Stimulated activated CD8-positive, alpha-beta memory T cell treated with anti-CD3 and anti-CD28 coated beads, Interleukin-7, amount 100 ng/mL, for 48 hours (primary cell): ENCODE data around the gene PPA2.
A peak's percentile ranks its signal among the peaks of the same experiment; 100 is the strongest.
"Not testable (repeated sequence)": the region's sequence is repeated elsewhere in the genome, so short reads cannot be mapped to it uniquely, and the experiment has no call there.

Experiments
- DNase-seq, 2 donors: peaks; one replicate each; pipeline ENCODE4 v3.0.0-alpha.2; 2020; ENCODE audit warnings: low read depth in 1 of 2; ENCODE audit errors: extremely low read depth in 1 of 2

The PPA2 gene

DNA sequence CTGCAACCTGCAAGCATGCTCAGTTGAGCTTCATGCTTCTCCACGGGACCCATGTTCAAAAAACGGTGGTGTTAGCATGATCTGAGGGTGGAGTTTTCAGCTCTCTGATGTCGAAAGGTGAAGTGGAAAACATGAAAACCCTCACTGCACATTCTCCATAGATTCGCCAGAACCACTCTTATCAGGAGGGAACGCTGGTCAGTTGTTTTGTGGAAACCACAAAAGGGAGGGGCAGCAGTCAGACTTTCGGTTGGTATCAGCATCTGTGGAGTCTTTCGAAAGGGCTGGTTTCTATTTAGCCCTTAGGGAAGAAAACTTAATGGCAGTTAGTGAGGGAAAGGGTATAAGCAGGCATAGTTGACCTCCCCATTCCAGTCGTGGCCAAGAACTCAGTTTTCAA lies 12.6 kb downstream of the PPA2 start:
- DNase-seq = no peak

GRCh38 chr4:105460306-105460705 lies 13.6 kb downstream of the PPA2 start:
- no peak for DNase-seq

DNA sequence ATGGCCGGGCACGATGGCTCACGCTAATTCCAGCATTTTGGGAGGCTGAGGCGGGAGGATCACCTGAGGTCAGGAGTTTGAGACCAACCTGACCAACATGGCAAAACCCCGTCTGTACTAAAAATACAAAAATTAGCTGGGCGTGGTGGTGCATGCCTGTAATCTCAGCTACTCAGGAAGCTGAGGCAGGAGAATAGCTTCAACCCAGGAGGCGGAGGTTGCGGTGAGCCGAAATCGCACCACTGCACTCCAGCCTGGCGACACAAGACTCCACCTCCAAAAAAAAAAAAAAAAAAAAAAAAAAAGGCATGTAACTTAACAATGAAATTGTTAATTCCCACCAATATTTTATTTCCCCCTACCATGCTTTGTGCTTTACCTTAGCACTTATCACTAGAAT lies 15.3 kb downstream of the PPA2 start:
- not testable (repeated sequence) for DNase-seq

GRCh38 chr4:105458001-105458400 lies 15.9 kb downstream of the PPA2 start:
- DNase-seq = no peak

DNA sequence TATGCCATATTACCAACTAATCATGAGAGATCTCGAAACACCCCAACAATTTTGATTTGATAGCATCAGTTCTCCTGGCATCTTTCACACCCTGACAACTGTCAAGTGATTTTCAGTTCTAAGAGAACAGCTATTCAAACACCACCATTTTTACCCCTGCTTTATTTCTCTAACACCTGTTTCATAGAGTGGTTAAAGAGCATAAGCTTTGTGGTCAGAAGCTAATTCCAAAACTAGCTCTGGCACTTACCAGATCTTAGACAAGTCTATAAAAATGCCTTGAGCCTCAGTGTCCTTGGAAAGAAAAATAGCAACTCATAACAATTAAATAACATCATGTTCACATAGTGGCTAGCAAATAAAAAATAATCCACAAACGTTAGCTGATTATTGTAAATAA lies 17.9 kb downstream of the PPA2 start:
- DNase-seq = no peak

DNA sequence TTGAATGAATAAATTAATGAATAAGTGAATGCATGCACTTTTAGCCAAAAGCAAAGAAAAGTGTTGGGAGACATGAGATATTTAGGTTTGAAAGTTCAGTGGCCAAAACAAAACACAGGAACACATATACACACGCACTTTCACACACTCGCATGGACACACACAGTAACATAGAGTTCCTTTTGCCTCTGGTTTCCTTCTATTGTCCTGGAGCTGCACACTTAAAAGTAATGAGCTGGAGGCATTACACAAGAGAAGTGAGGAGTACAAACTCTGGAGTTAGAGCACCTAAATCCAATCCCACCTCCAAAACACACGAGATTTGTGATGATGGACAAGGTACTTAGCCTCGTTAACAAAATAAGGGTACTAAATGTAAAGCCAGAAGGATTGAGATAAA lies 18.7 kb downstream of the PPA2 start:
- no peak for DNase-seq

DNA sequence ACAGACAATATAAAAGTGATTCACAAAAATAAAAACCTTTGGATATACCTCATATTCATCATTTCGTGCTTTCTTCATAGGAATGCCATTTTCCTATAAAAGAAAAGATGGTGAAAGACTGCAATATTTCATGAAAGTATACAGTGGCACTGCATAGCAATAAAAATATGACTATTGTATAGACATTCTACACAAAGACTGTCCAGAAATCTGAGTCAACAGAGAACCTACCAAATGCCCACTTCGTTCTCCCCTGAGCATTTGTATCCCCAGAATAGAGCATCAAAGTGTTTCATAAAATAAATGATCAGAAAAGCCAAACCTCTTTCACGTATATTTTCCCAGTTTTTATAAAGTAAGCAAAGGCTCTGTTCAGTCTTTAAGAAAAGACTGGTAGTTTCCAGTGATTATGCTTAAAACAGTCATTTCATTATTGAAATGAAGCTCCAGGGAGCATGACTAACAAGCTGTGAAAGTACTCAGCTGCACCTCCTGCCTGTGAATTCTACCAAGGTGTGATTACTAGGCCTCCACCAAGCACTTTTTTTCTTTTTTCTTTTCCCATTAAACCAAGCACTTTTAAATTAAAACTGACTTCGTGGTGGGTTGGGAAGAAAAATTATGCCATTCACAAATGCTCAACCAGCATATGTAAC lies 20.2 kb downstream of the PPA2 start:
- DNase-seq = peak in 1 of 2 donors; percentile 21

GRCh38 chr4:105451346-105451745 lies 22.5 kb downstream of the PPA2 start:
- no peak for DNase-seq

DNA sequence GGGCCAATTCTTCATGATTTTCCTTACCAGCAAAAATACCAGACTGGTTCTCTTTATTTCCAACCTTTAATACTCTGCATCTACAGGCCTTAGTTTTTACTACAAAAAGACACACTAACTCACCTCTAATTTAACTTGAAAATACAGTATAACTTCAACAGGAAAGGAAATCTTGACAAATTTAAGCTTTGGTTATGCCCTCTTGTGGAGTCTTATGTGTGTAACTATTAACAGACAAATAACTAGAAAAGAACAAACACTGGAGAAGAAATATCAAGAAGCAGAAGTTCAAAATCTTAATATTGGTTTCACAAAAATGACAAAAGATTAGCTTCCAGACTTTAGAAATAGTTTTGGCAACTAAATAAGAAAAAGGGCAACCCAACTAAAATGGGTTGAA lies 33.0 kb downstream of the PPA2 start:
- DNase-seq = no peak

GRCh38 chr4:105437637-105438036 lies 36.2 kb downstream of the PPA2 start:
- no peak for DNase-seq

GRCh38 chr4:105436414-105436813 lies 37.4 kb downstream of the PPA2 start:
- DNase-seq = no peak

DNA sequence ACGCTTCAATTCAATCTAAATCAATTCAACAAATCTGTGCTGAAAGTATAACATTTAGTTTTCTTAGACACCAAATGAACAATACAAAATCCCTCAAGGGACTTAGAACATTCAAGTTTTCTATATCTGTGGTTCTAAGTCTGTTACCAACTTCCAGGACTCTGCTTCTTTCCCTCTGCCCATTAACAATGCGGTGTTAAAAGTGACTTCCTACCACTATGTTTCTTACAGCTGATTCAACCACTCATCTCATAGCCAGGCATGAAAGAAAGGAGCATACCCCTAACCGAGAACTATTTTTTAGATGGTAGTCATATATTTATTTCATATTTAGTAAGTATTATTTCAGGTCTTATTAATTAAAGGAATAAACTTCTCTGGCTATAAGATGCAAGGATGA lies 38.9 kb downstream of the PPA2 start:
- no peak for DNase-seq

GRCh38 chr4:105433421-105433820 lies 40.4 kb downstream of the PPA2 start:
- no peak for DNase-seq

- DNase-seq = no peak
Observed at GRCh38 chr4:105432438-105432837, 41.4 kb downstream of the PPA2 start.

DNA sequence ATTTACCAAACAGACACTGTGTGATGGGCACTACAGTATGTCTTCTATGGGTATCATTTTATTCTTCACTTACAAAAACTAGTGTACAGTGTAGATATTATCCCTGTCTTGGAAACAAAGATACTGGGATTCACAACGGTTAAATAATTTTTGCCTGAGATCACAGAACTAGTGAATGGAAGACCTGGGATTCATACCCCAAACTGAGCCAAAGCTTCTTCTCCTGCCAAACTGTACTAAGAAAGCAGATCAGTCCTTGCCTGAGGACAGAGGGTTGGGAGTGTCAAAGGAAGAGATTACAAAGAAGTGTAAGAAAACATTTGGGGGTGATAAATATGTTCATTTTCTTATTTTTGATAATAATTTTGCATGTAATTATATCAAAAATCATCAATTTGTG lies 43.1 kb downstream of the PPA2 start:
- no peak for DNase-seq

DNA sequence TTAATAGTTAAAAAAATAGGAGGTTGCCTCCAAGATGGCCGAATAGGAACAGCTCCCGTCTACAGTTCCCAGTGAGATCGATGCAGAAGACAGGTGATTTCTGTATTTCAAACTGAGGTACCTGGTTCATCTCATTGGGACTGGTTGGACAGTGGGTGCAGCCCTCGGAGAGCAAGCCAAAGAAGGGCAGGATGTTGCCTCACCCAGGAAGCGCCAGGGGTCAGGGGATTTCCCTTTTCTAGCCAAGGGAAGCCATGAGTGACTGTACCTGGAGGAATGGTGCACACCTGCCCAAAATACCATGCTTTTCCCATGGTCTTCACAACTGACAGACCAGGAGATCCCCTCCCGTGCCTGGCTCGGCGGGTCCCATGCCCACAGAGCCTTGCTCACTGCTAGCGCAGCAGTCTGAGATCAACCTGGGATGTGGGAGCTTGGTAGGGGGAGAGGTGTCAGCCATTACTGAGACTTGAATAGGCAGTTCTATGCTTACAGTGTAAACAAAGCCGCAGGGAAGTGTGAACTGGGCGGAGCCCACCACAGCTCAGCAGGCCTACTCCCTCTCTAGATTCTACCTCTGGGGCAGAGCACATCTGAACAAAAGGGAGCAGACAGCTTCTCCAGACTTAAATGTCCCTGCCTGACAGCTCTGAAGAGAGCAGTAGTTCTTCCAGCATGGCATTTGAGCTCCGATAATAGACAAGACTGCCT lies 47.5 kb downstream of the PPA2 start:
- no peak for DNase-seq

DNA sequence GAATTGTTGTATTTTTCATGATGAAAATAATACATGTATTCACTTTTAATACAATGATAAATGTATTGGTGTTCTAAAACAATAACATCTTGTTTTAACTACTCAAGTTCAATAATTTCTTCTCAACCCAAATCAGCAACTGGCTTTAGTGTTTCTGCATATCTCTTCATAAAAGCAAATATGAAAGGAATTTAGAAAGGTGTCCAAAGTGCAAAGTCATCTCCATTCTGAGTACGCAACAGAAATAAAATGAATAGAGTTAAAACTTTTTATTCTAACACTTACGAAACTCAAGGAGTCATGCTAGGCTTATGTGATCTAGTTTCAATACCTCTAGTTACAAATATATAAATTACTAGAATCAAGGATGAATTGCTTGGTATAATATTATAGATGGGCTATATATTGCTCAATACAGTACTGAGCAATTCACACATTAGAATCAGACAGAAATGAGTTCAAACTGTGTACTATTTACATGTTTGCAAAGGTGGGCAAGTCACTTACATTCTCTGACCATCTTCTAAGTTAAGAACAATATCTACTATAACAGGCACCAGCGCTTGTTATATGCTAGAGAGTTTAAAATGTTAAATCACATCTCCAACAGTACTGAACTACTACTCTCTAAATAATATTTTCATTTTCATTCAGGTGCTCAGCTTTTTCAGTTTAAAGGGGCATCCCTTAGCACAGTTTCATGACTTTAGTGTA lies 51.5 kb downstream of the PPA2 start:
- no peak for DNase-seq

DNA sequence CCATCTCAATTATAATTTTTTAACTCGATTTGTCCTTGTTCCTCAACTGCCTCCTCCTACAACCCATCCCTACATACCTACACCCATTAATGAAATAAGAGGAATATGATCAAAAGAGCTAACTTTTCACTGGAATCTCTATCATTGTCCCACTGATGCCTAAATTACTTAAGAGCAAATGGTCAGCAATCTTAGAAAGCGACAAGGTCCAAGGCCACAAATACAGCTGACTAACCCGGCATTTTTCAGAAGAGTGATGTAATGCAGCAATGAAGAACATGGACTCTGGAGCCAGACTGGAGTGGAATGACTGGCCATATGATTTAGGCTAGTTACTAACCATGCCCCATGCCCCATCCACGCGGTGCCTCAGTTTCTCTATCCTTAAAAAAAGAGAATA lies 56.2 kb downstream of the PPA2 start:
- DNase-seq = no peak

DNA sequence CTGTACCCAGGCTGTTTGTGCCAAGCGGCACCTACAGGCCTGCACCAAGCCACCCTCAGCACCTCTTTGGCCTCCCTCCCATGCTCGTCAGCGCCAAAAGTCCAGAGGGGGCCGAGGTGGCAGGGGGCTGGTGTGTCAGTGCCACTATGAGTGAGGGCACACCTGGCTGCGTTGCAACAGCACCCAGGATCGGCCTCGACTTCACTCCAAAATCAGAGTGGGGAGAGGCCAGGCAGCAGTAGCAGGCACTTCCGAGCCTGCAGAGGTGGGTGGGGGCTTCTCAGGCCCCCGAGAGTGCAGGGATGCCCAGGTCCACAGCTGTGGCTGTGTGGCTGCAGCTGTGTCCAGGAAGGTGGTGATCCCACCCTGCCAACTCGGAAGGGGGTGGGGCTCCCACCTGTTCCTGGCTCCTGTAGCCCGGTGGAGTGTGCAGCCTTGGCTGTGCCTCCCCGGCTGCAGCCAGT lies 58.5 kb downstream of the PPA2 start:
- DNase-seq = no peak

DNA sequence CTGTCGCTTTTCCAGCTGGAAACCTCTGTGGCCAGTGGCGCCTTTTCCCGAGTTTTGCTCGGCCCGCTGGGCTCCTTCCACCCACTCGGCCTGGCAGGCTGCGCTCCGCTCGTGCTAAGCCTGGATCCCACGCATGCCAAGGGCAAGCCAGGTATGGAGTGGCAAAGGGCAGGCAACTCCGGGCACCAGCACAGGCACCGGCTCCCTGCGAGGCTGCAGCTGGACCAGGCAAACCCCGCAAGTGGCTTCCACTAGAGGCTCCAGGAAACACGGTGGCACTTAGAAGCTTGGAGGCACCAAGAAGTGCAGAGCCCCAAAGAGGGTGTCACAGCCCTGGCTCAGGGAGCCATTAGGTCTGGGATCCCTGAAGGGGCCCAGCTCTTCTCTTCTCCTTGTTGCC lies 59.5 kb downstream of the PPA2 start:
- DNase-seq = no peak

GRCh38 chr4:105409135-105409534 lies 64.7 kb downstream of the PPA2 start:
- DNase-seq = not testable (repeated sequence)
